Right lobe of liver (tissue), 6 donors: ENCODE measurements around the gene NFS1. TPM values are rescaled to one million over a fixed set of nuclear protein-coding genes. Genes with fewer than 3 reads are reported as not detected.

Experiments used
- ATAC-seq, 4 donors: fragments of 200-7000 bp; cut with Tn5 transposase; one replicate each; pipeline ENCODE4 v1.9.1; 2020; ENCODE audit warnings: mild to moderate bottlenecking in 4 of 4, moderate library complexity in 4 of 4
- DNase-seq, 3 donors: peaks; one replicate each; pipeline ENCODE4 v3.0.0-alpha.2; 2020
- H3K27ac ChIP-seq, 3 donors: fragments of 200-600 bp; one replicate each; pipeline ENCODE4 v1.8.0; 2022
- H3K27me3 ChIP-seq, 2 donors: fragments of 200-600 bp; one replicate each; pipeline ENCODE4 v1.8.0; 2022
- H3K36me3 ChIP-seq, 4 donors: fragments of 200-600 bp; sonication (generic) in 1 of 4; one replicate each; pipeline versions ENCODE4 v1.5.1 to v1.8.0; 2017 to 2022; ENCODE audit warnings: control low read depth in 1 of 4
- H3K4me1 ChIP-seq, 4 donors: fragments of 200-600 bp; sonication (generic) in 1 of 4; one replicate each; pipeline versions ENCODE4 v1.5.1 to v1.8.0; 2017 to 2022; ENCODE audit warnings: control low read depth in 1 of 4
- H3K4me3 ChIP-seq, 3 donors: fragments of 200-600 bp; one replicate each; pipeline ENCODE4 v1.8.0; 2022
- H3K9me3 ChIP-seq, 4 donors: fragments of 200-600 bp; sonication (generic) in 1 of 4; one replicate each; pipeline versions ENCODE4 v1.5.1 to v1.8.0; 2017 to 2022; ENCODE audit warnings: control low read depth in 1 of 4
- CTCF ChIP-seq, 4 donors: fragments of 200-600 bp in 3 of 4; fragments of 450-650 bp in 1 of 4; IDR thresholded peaks; one replicate each; pipeline versions ENCODE4 v1.5.1 to v1.8.0; 2016 to 2022; ENCODE audit warnings: antibody characterized with exemption in 4 of 4, mild to moderate bottlenecking in 2 of 4
- POLR2A ChIP-seq: fragments of 450-650 bp; IDR thresholded peaks from one replicate; pipeline ENCODE4 v1.6.1; 2017; ENCODE audit warnings: antibody characterized with exemption, mild to moderate bottlenecking
- WGBS: methylation state at CpG from one replicate; pipeline ENCODE4 v1.1.6; 2018; ENCODE audit warnings: low coverage, low lambda C conversion rate; ENCODE audit not compliant: insufficient coverage; ENCODE audit errors: missing lambda C conversion rate; 5-methylcytosine and 5-hydroxymethylcytosine counted together
- intact Hi-C, 2 donors: fragments of 100-400 bp; cut with DNase I; formaldehyde crosslinking; loops; one replicate each; pipeline versions ENCODE4 v1.11.2 to v1.14.1; 2022
- total RNA-seq, 6 experiments: library from RNA; depleted of rRNA in 2 of 6; stranded (reverse); fragments of >200 nt in 2 of 6; fragmentation: NEBNext Ultra II Directional in 3 of 6; extraction: Animal tissue kit (Norgen Biotek cat#: 25700) in 3 of 6; gene quantifications; one replicate each; pipeline versions ENCODE4 v1.1.0 to v1.2.4, GENCODE V29; 2016 to 2023
- donor health status: DM: no; HTN: yes; CAD: no.
- donor health status: DM: no; HTN: no; CAD: no.
- donor health status: DM: no; HTN: no; CAD: no.
- donor health status: DM: no; HTN: yes; CAD: no.
- donor health status: DM: no; HTN: yes; CAD: no.

Gene NFS1
- total RNA-seq, 6 experiments from 2014 or later = 30.9 to 63.7 (median 44.3) TPM

GRCh38 chr20:35664466-35665206 is 34.5 kb downstream of the NFS1 start, which contains the start of the genes CPNE1 and RBM12:
CPNE1 (minus strand) TSS chr20:35664900; CDS start chr20:35632923, 31,977 bp downstream.
RBM12 (minus strand) TSS chr20:35664900; CDS start chr20:35655322, 9,578 bp downstream.
- no peak for TF ChIP-seq CTCF (IDR thresholded peaks at IDR 0.05)
- TF ChIP-seq POLR2A = peak; percentile 83

GRCh38 chr20:35663516-35664465 is 35.4 kb downstream of the NFS1 start:
- under 1% methylated on average over 27 of the region's 28 CpGs for WGBS
- peaks cover 0 to 35% (median 12%) of the 10 kb centered on the region in 4 donors for H3K4me1 ChIP-seq

More at GRCh38 chr20:35664466-35665206, 34.5 kb downstream of the NFS1 start, which contains the start of the genes CPNE1 and RBM12:
- H3K4me3 ChIP-seq = peak within 1 kb of the TSS; percentile 80 to 93 (median 93)
- no peaks in the 10 kb centered on the region for H3K9me3 ChIP-seq
- peaks cover 0 to 14% (median 1%) of the 10 kb centered on the region in 4 donors for H3K36me3 ChIP-seq
- no peaks in the 10 kb centered on the region for H3K27me3 ChIP-seq
- H3K27ac ChIP-seq = peak within 1 kb of the TSS; percentile 97 to 100 (median 98)
- ATAC-seq (peak; percentile 95), DNase-seq (peak; percentile 92 to 95 (median 92))
- H3K4me1 ChIP-seq = peaks cover 0 to 35% (median 12%) of the 10 kb centered on the region in 4 donors
- 0% methylated on average over 12 of the region's 61 CpGs for WGBS
- intact Hi-C loops = no loop called here

GRCh38 chr20:35662551-35662950 is 36.6 kb downstream of the NFS1 start:
- H3K4me1 ChIP-seq = peaks cover 0 to 44% (median 16%) of the 10 kb centered on the region in 4 donors
- H3K4me3 ChIP-seq = peak overlapping the region in 1 of 3 donors; percentile 93
- TF ChIP-seq CTCF (IDR thresholded peaks at IDR 0.05) = no peak
- TF ChIP-seq POLR2A = no peak
- intact Hi-C loops = no loop called here
- DNase-seq = no peak
- no peaks in the 10 kb centered on the region for H3K9me3 ChIP-seq
- H3K36me3 ChIP-seq = no peaks in the 10 kb centered on the region
- no peaks in the 10 kb centered on the region for H3K27me3 ChIP-seq
- peak overlapping the region in 1 of 3 donors; percentile 6 for H3K27ac ChIP-seq
- no peak for ATAC-seq
- WGBS = 47% methylated on average over 2 of the region's 2 CpGs

More at GRCh38 chr20:35663516-35664465, 35.4 kb downstream of the NFS1 start:
- Histone ChIP-seq H3K27me3 (no peaks in the 10 kb centered on the region), H3K27ac (peak overlapping the region; percentile 97 to 100 (median 98)), H3K9me3 (no peaks in the 10 kb centered on the region), H3K4me3 (peak overlapping the region; percentile 80 to 93 (median 93)), H3K36me3 (peaks cover 0 to 5% (median 0%) of the 10 kb centered on the region in 4 donors)
- TF ChIP-seq POLR2A = no peak
- no peak for TF ChIP-seq CTCF (IDR thresholded peaks at IDR 0.05)
- DNase-seq (peak; percentile 55 to 59 (median 58)), ATAC-seq (peak; percentile 32 to 46 (median 43))
- intact Hi-C loops = no loop called here

GRCh38 chr20:35661908-35662307 is 37.2 kb downstream of the NFS1 start:
- Histone ChIP-seq H3K9me3 (no peaks in the 10 kb centered on the region), H3K27me3 (no peaks in the 10 kb centered on the region), H3K36me3 (no peaks in the 10 kb centered on the region), H3K4me1 (peaks cover 0 to 51% (median 16%) of the 10 kb centered on the region in 4 donors), H3K27ac (peak overlapping the region in 2 of 3 donors; percentile 2 to 17), H3K4me3 (no peak overlapping the region)
- 28% methylated on average over 3 of the region's 3 CpGs for WGBS
- no peak for TF ChIP-seq CTCF (IDR thresholded peaks at IDR 0.05)
- ATAC-seq (no peak), DNase-seq (no peak)
- intact Hi-C loops = no loop called here
